Osteoblast (primary cell): Measurements from ENCODE around the gene PBX4. TPM values are rescaled to one million over a fixed set of nuclear protein-coding genes. Genes with fewer than 3 reads are reported as not detected.
A peak's percentile ranks its signal among the peaks of the same experiment; 100 is the strongest.

ENCODE experiments used
- DNase-seq: peaks from one replicate; pipeline ENCODE4 v3.0.0; 2011; ENCODE audit warnings: low spot score, mixed read lengths; ENCODE audit not compliant: insufficient read length; ENCODE audit errors: missing footprints
- H2AFZ ChIP-seq: 2 replicates; pipeline ENCODE4 v1.6.0; 2011; ENCODE audit warnings: mild to moderate bottlenecking, low read length
- H3K27ac ChIP-seq: 2 replicates; pipeline ENCODE4 v1.5.1; 2011; ENCODE audit warnings: mild to moderate bottlenecking, low read depth, low read length, moderate library complexity
- H3K27me3 ChIP-seq: 2 replicates; pipeline ENCODE4 v1.6.0; 2012; ENCODE audit warnings: mild to moderate bottlenecking, control low read depth, inconsistent platforms, low read length, moderate library complexity; ENCODE audit not compliant: insufficient read depth
- H3K36me3 ChIP-seq: 2 replicates; pipeline ENCODE4 v1.5.1; 2011; ENCODE audit warnings: mild to moderate bottlenecking, low read length, control low read depth, moderate library complexity; ENCODE audit not compliant: insufficient read depth
- H3K4me1 ChIP-seq: 2 replicates; pipeline ENCODE4 v1.5.1; 2011; ENCODE audit warnings: mild to moderate bottlenecking, low read length, control low read depth, moderate library complexity; ENCODE audit not compliant: insufficient read depth
- H3K4me2 ChIP-seq: 2 replicates; pipeline ENCODE4 v1.6.0; 2011; ENCODE audit warnings: mild to moderate bottlenecking, low read length; ENCODE audit not compliant: insufficient read depth
- H3K4me3 ChIP-seq: fragments of 200-600 bp; sonication (generic); 3 replicates; pipeline ENCODE4 v1.5.1; 2012; ENCODE audit warnings: mild to moderate bottlenecking, low read length, inconsistent platforms; ENCODE audit not compliant: insufficient read depth
- H3K79me2 ChIP-seq: 2 replicates; pipeline ENCODE4 v1.6.0; 2012; ENCODE audit warnings: mild to moderate bottlenecking, low read length, control low read depth, inconsistent platforms; ENCODE audit not compliant: insufficient read depth
- H3K9me3 ChIP-seq: 2 replicates; pipeline ENCODE4 v1.5.1; 2011; ENCODE audit warnings: low read depth, low read length, control low read depth
- H4K20me1 ChIP-seq: 2 replicates; pipeline ENCODE4 v1.6.0; 2012; ENCODE audit warnings: mild to moderate bottlenecking, low read length, control low read depth; ENCODE audit not compliant: insufficient read depth
- CTCF ChIP-seq: IDR thresholded peaks from 2 replicates; pipeline ENCODE4 v1.5.1; 2011; ENCODE audit warnings: mild to moderate bottlenecking, low read depth, low read length, moderate library complexity; ENCODE audit errors: extremely low read depth
- total RNA-seq: library from RNA; depleted of rRNA; stranded (reverse); fragments of >200 nt; gene quantifications from 2 replicates; pipeline ENCODE4 v1.2.3, GENCODE V29; 2012

Gene PBX4
- total RNA-seq, 1 donor = 0.36 TPM

GRCh38 chr19:19527674-19528625, 90.5 kb downstream of the PBX4 start:
- peaks cover 35% of the 10 kb centered on the region for H4K20me1 ChIP-seq
- DNase-seq = peak; percentile 55
- no peak overlapping the region for H3K4me3 ChIP-seq

GRCh38 chr19:19527371-19527656, 91.2 kb downstream of the PBX4 start:
- Histone ChIP-seq H2AFZ (no peak overlapping the region), H3K4me3 (no peak overlapping the region), H3K79me2 (peaks cover 32% of the 10 kb centered on the region), H3K4me2 (no peak overlapping the region), H3K27ac (no peak overlapping the region), H3K36me3 (peaks cover 10% of the 10 kb centered on the region), H3K9me3 (no peaks in the 10 kb centered on the region), H3K27me3 (no peaks in the 10 kb centered on the region), H3K4me1 (peaks cover 9% of the 10 kb centered on the region), H4K20me1 (peaks cover 36% of the 10 kb centered on the region)
- DNase-seq = peak; percentile 52
- no peak for TF ChIP-seq CTCF

More at GRCh38 chr19:19527674-19528625, 90.5 kb downstream of the PBX4 start:
- peaks cover 11% of the 10 kb centered on the region for H3K4me1 ChIP-seq
- H3K36me3 ChIP-seq = peaks cover 10% of the 10 kb centered on the region
- H3K4me2 ChIP-seq = no peak overlapping the region
- peaks cover 28% of the 10 kb centered on the region for H3K79me2 ChIP-seq
- no peaks in the 10 kb centered on the region for H3K9me3 ChIP-seq
- H3K27me3 ChIP-seq = no peaks in the 10 kb centered on the region
- no peak for TF ChIP-seq CTCF
- H2AFZ ChIP-seq = no peak overlapping the region
- H3K27ac ChIP-seq = no peak overlapping the region

- Histone ChIP-seq H3K79me2 (peaks cover 36% of the 10 kb centered on the region), H3K36me3 (peaks cover 10% of the 10 kb centered on the region), H2AFZ (no peak overlapping the region), H3K4me2 (no peak overlapping the region), H4K20me1 (peaks cover 36% of the 10 kb centered on the region), H3K4me3 (no peak overlapping the region), H3K9me3 (no peaks in the 10 kb centered on the region), H3K27me3 (no peaks in the 10 kb centered on the region), H3K4me1 (peaks cover 6% of the 10 kb centered on the region), H3K27ac (no peak overlapping the region)
- TF ChIP-seq CTCF = no peak
- peak; percentile 83 for DNase-seq
Observed at GRCh38 chr19:19526581-19527370, 91.7 kb downstream of the PBX4 start.
